Measurements from ENCODE around the gene ALDH18A1.

ALDH18A1 gene

DNA sequence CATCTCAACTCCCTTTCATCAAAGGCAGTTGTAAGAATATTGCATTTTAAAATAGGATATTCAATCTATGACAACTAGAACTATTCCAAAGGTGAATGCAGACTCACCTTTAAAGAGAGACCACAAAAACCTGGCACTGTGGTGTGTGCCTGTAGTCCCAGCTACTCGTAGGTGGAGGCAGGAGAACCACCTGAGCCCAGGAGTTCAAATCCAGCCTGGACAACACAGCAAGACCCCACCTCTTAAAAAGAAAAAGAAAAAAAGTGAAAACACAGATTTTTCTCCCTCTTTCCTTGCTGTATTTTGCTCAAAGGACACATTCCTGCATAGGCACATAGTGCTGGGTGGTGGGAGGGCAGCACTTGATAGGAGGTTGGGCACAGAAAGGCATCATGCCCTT, 739 bp upstream of the ALDH18A1 start:
- Histone ChIP-seq H3K9ac (ENCODE audit: insufficient read length) (no peak overlapping the region), H3K36me3 (ENCODE audit: insufficient read depth, low read length) (peaks cover 11% of the 10 kb centered on the region; the same call in 1 of the 2 replicates), H3K9me3 (ENCODE audit: low read depth, low read length) (no peaks in the 10 kb centered on the region), H3K4me3 (peak overlapping the region; percentile 82), H3K27ac (no peak overlapping the region)
- DNase-seq (ENCODE audit: low read depth, low spot score) = no peak
- TF ChIP-seq FOXP2 (optimal IDR thresholded peaks at IDR 0.05; ENCODE audit: control extremely low read depth, extremely low read length, insufficient read depth) (no peak), EZH2 (IDR thresholded peaks at IDR 0.05) (no peak), POLR2AphosphoS5 (IDR thresholded peaks at IDR 0.05; ENCODE audit: borderline replicate concordance, low read depth, low read length) (no peak)

DNA sequence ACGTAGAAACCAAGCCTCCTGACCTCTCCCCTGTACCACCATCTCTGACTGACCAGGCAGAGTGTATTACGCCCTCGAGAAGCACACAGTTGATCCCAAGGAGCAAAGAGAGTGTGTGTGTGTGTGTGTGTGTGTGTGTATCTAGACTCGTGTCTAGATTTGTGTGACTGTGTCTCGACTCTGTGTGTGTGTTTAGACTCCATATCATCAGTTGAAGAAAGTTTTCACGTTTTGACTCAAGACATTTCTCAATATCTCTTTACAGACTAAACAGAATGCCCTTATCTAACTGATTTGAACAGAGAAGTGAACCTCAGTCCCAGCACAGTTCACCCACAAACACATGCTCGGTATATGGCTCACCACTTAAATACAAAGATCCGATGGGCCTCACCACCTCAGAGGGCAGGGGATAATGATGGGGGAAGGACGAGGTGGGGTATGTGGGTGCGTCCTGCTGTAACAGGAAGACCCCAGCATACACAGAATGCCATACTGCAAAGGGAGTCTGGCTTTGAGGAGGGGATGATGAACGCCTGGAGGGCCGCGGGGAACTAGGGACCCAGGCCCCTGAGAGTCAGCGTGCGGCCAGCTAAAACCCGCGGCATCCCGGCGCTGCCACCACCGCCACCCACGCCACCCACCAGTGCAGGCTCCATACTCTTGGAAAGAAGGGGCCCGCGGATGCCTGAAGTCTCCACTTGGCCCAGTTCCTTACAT, 780 bp downstream of the ALDH18A1 start:
- Histone ChIP-seq H3K9ac (ENCODE audit: insufficient read length) (peak overlapping the region; percentile 73), H3K36me3 (ENCODE audit: insufficient read depth, low read length) (peaks cover 24% of the 10 kb centered on the region), H3K27ac (no peak overlapping the region), H3K4me3 (peak overlapping the region; percentile 82), H3K9me3 (ENCODE audit: low read depth, low read length) (no peaks in the 10 kb centered on the region)
- TF ChIP-seq EZH2 (IDR thresholded peaks at IDR 0.05) (no peak), POLR2AphosphoS5 (IDR thresholded peaks at IDR 0.05; ENCODE audit: borderline replicate concordance, low read depth, low read length) (no peak), FOXP2 (optimal IDR thresholded peaks at IDR 0.05; ENCODE audit: control extremely low read depth, extremely low read length, insufficient read depth) (no peak)
- DNase-seq (ENCODE audit: low read depth, low spot score) = no peak

DNA sequence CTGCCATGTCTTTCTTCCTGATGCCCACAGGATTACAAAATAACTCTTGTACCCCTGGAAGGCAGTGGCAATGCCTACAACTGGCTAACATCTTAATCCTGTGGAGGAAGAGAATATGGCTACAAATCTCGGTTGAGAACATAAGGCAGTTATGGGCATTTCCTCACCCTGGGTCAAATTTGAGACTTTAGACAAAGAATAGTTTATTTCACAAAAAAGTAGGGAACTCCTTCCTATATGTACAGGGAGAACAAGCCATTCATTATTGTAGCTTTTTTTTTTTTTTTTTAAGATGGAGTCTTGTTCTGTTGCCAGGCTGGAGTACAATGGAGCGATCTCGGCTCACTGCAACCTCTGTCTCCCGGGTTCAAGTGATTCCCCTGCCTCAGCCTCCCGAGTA, 2.6 kb downstream of the ALDH18A1 start:
- H3K9me3 ChIP-seq (ENCODE audit: low read depth, low read length) = no peaks in the 10 kb centered on the region
- H3K36me3 ChIP-seq (ENCODE audit: insufficient read depth, low read length) = peaks cover 30% of the 10 kb centered on the region
- TF ChIP-seq POLR2AphosphoS5 (IDR thresholded peaks at IDR 0.05; ENCODE audit: borderline replicate concordance, low read depth, low read length) (no peak), FOXP2 (optimal IDR thresholded peaks at IDR 0.05; ENCODE audit: control extremely low read depth, extremely low read length, insufficient read depth) (no peak), EZH2 (IDR thresholded peaks at IDR 0.05) (no peak)
- no peak overlapping the region for H3K9ac ChIP-seq (ENCODE audit: insufficient read length)
- no peak for DNase-seq (ENCODE audit: low read depth, low spot score)
- no peak overlapping the region for H3K27ac ChIP-seq
- no peak overlapping the region for H3K4me3 ChIP-seq

DNA sequence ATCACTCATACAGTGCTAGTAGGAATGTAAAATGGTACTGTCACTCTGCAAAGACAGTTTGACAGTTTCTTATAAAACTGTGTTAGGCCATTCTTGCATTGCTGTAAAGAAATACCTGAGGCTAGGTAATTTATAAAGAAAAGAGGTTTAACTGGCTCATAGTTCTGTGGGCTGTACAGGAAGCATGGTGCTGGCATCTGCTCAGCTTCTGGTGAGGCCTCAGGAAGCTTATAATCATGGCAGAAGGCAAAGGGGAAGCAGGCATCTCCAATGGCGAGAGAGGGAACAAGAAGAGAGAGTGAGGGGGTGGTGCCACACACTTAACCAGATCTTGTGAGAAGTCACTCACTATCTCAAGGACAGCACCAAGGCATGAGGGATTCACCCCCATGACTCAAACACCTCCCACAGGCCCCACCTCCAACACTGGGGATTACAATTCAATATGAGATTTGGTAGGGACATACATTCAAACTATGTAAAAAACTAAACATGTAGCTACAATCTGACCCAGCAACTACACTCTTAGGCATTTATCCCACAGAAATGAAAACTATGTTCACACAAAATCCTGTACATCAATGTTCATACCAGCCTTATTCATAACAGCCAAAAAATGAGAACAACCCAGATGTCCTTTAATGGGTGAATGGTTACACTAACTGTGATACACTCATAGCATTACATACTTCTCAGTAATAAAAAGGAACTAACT, 5.0 kb downstream of the ALDH18A1 start:
- DNase-seq (ENCODE audit: low read depth, low spot score) = no peak
- Histone ChIP-seq H3K9ac (ENCODE audit: insufficient read length) (no peak overlapping the region), H3K36me3 (ENCODE audit: insufficient read depth, low read length) (peaks cover 33% of the 10 kb centered on the region), H3K9me3 (ENCODE audit: low read depth, low read length) (no peaks in the 10 kb centered on the region), H3K4me3 (no peak overlapping the region), H3K27ac (no peak overlapping the region)
- TF ChIP-seq FOXP2 (optimal IDR thresholded peaks at IDR 0.05; ENCODE audit: control extremely low read depth, extremely low read length, insufficient read depth) (no peak), POLR2AphosphoS5 (IDR thresholded peaks at IDR 0.05; ENCODE audit: borderline replicate concordance, low read depth, low read length) (no peak), EZH2 (IDR thresholded peaks at IDR 0.05) (no peak)

DNA sequence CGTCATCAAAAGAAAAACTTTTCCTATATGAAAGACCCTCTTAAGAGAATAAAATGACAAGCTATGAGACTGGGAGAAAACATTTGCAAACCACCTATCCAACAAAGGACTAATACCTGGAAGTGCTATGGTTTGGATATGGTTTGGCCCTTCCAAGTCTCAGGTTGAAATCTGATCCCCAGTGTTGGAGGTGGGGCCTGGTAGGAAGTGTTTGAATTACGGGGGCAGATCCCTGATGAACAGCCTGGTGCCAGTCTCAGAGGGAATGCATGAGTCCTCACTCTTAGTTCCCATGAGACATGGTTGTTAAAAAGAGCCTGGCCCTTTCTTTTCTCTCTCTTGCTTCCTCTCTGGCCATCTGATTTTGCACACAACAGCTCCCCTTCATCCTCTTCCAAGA, 6.3 kb downstream of the ALDH18A1 start:
- DNase-seq (ENCODE audit: low read depth, low spot score) = no peak
- H3K36me3 ChIP-seq (ENCODE audit: insufficient read depth, low read length) = peaks cover 43% of the 10 kb centered on the region
- H3K9ac ChIP-seq (ENCODE audit: insufficient read length) = no peak overlapping the region
- H3K9me3 ChIP-seq (ENCODE audit: low read depth, low read length) = no peaks in the 10 kb centered on the region
- TF ChIP-seq EZH2 (IDR thresholded peaks at IDR 0.05) (no peak), FOXP2 (optimal IDR thresholded peaks at IDR 0.05; ENCODE audit: control extremely low read depth, extremely low read length, insufficient read depth) (no peak), POLR2AphosphoS5 (IDR thresholded peaks at IDR 0.05; ENCODE audit: borderline replicate concordance, low read depth, low read length) (no peak)
- H3K27ac ChIP-seq = no peak overlapping the region
- no peak overlapping the region for H3K4me3 ChIP-seq

DNA sequence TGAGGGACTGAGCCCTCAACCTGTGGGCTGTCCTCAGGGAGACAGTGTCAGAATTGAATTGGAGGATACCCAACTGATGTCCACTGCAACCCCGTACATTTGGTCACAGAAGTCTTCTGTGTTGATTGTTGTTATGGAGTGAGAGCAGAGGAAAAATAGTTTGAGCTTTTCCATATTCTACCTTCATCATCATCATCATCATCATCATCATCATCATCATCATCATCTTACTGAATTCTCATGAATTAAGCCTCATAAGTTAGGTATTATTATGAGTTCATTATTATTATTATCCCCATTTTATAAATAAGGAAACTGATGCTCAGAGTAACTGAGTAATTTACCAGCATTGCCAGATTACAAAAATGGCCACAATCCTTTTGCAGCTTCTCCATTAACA, 8.4 kb downstream of the ALDH18A1 start:
- Histone ChIP-seq H3K36me3 (ENCODE audit: insufficient read depth, low read length) (peaks cover 41% of the 10 kb centered on the region), H3K9ac (ENCODE audit: insufficient read length) (no peak overlapping the region), H3K27ac (no peak overlapping the region), H3K9me3 (ENCODE audit: low read depth, low read length) (no peaks in the 10 kb centered on the region), H3K4me3 (no peak overlapping the region)
- no peak for DNase-seq (ENCODE audit: low read depth, low spot score)
- TF ChIP-seq EZH2 (IDR thresholded peaks at IDR 0.05) (no peak), POLR2AphosphoS5 (IDR thresholded peaks at IDR 0.05; ENCODE audit: borderline replicate concordance, low read depth, low read length) (no peak), FOXP2 (optimal IDR thresholded peaks at IDR 0.05; ENCODE audit: control extremely low read depth, extremely low read length, insufficient read depth) (no peak)

DNA sequence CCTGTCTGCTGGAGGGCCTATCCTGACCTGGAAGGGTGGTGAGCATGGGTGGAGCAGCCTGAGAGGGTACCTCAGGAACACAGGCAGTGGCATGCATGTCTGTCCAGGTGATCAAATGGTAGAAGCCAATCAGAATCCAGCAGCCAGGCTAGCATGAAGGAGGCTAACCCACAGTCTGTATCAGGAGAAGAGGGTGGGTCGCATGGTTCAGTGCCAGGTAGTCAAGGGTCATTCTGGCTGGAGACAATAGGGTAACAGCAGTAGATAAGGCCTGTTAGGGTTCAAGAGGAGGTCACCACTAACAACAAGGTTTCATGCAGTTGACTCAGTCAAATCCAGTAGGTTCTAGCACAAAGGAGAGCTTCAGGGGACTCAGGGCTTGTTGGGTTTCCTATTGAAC, 10.4 kb downstream of the ALDH18A1 start:
- H3K27ac ChIP-seq = no peak overlapping the region
- TF ChIP-seq EZH2 (IDR thresholded peaks at IDR 0.05) (no peak), POLR2AphosphoS5 (IDR thresholded peaks at IDR 0.05; ENCODE audit: borderline replicate concordance, low read depth, low read length) (no peak), FOXP2 (optimal IDR thresholded peaks at IDR 0.05; ENCODE audit: control extremely low read depth, extremely low read length, insufficient read depth) (no peak)
- DNase-seq (ENCODE audit: low read depth, low spot score) = no peak
- H3K4me3 ChIP-seq = no peak overlapping the region
- no peaks in the 10 kb centered on the region for H3K9me3 ChIP-seq (ENCODE audit: low read depth, low read length)
- peaks cover 21% of the 10 kb centered on the region; the same call in 1 of the 2 replicates for H3K36me3 ChIP-seq (ENCODE audit: insufficient read depth, low read length)
- H3K9ac ChIP-seq (ENCODE audit: insufficient read length) = no peak overlapping the region

DNA sequence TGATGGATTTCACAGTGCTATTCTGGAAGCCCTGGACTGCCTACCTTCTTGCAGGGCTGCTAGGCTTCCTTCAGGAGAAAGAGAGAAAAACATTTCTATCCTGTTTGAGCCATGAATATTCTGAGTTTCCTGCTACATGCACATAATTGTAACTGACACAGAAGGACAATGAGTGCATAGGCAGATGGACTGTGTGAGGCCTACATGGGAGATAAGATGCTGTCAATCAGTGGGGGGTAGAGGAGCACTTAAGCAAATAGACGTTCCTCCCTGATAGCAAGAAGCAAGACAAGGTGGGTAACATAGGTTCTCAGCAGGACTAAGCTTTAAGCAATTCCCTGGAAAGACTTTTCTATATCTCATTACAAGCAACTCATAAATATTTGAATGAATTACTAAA, 11.6 kb downstream of the ALDH18A1 start:
- no peak for TF ChIP-seq FOXP2 (optimal IDR thresholded peaks at IDR 0.05; ENCODE audit: control extremely low read depth, extremely low read length, insufficient read depth)
- TF ChIP-seq POLR2AphosphoS5 (IDR thresholded peaks at IDR 0.05; ENCODE audit: borderline replicate concordance, low read depth, low read length) = no peak
- no peak for TF ChIP-seq EZH2 (IDR thresholded peaks at IDR 0.05)
- Histone ChIP-seq H3K9me3 (ENCODE audit: low read depth, low read length) (no peaks in the 10 kb centered on the region), H3K9ac (ENCODE audit: insufficient read length) (no peak overlapping the region), H3K36me3 (ENCODE audit: insufficient read depth, low read length) (peaks cover 19% of the 10 kb centered on the region; the same call in 1 of the 2 replicates), H3K27ac (no peak overlapping the region), H3K4me3 (no peak overlapping the region)
- DNase-seq (ENCODE audit: low read depth, low spot score) = no peak

Measured in SK-N-MC (cell line).